DND-41 (cell line): ENCODE measurements around the gene DENND1A.

Experiments
- ATAC-seq: fragments of 200-7000 bp; cut with Tn5 transposase; 3 replicates; pipeline ENCODE4 v1.9.1; 2021; ENCODE audit warnings: low read depth; ENCODE audit not compliant: insufficient read depth
- DNase-seq: peaks from one replicate; pipeline ENCODE4 v3.0.0-alpha.2; 2020
- H2AFZ ChIP-seq: 2 replicates; pipeline ENCODE4 v1.6.0; 2012; ENCODE audit warnings: low read depth, low read length
- H3K27ac ChIP-seq: 2 replicates; pipeline ENCODE4 v1.5.1; 2012; ENCODE audit warnings: low read length, inconsistent platforms
- H3K27me3 ChIP-seq: fragments of 200-600 bp; sonication (generic); 2 replicates; pipeline ENCODE4 v1.6.0; 2012; ENCODE audit warnings: low read length, mild to moderate bottlenecking, inconsistent platforms; ENCODE audit not compliant: insufficient read depth, poor library complexity
- H3K36me3 ChIP-seq: 2 replicates; pipeline ENCODE4 v1.5.1; 2012; ENCODE audit warnings: low read length, inconsistent platforms; ENCODE audit not compliant: insufficient read depth
- H3K4me1 ChIP-seq: 2 replicates; pipeline ENCODE4 v1.5.1; 2012; ENCODE audit warnings: mild to moderate bottlenecking, low read length; ENCODE audit not compliant: insufficient read depth
- H3K4me2 ChIP-seq: 2 replicates; pipeline ENCODE4 v1.6.0; 2012; ENCODE audit warnings: mild to moderate bottlenecking, moderate library complexity, low read length, inconsistent platforms; ENCODE audit not compliant: insufficient read depth
- H3K4me3 ChIP-seq, 2 experiments: fragments of 200-600 bp in 1 of 2; shearing (Covaris generic) in 1 of 2; 2 replicates each; pipeline ENCODE4 v1.5.1; 2012 to 2016; ENCODE audit warnings: inconsistent platforms in 2 of 2, low read length in 2 of 2, mild to moderate bottlenecking in 2 of 2, low read depth in 1 of 2, moderate library complexity in 1 of 2
- H3K79me2 ChIP-seq: 2 replicates; pipeline ENCODE4 v1.6.0; 2012; ENCODE audit warnings: low read length, inconsistent platforms; ENCODE audit not compliant: insufficient read depth
- H3K9ac ChIP-seq: 2 replicates; pipeline ENCODE4 v1.6.0; 2012; ENCODE audit warnings: low read depth, mild to moderate bottlenecking, inconsistent platforms, low read length, moderate library complexity
- H3K9me3 ChIP-seq: 2 replicates; pipeline ENCODE4 v1.5.1; 2012; ENCODE audit warnings: low read length, moderate library complexity, mild to moderate bottlenecking, inconsistent platforms; ENCODE audit not compliant: insufficient read depth, severe bottlenecking
- H4K20me1 ChIP-seq: 2 replicates; pipeline ENCODE4 v1.6.0; 2012; ENCODE audit warnings: low read length; ENCODE audit not compliant: insufficient read depth
- EZH2 ChIP-seq: IDR thresholded peaks from 3 replicates; pipeline ENCODE4 v1.6.1; 2012; ENCODE audit warnings: borderline replicate concordance, low read depth, mild to moderate bottlenecking, moderate library complexity, low read length, inconsistent platforms; ENCODE audit not compliant: severe bottlenecking
- TF ChIP-seq, protein P1 (sequence below): IDR thresholded peaks from 2 replicates; pipeline ENCODE4 v1.5.1; 2012; ENCODE audit warnings: borderline replicate concordance, low read length, moderate library complexity, mild to moderate bottlenecking; ENCODE audit not compliant: poor library complexity, severe bottlenecking; ENCODE audit errors: extremely low read depth

DENND1A gene

DNA sequence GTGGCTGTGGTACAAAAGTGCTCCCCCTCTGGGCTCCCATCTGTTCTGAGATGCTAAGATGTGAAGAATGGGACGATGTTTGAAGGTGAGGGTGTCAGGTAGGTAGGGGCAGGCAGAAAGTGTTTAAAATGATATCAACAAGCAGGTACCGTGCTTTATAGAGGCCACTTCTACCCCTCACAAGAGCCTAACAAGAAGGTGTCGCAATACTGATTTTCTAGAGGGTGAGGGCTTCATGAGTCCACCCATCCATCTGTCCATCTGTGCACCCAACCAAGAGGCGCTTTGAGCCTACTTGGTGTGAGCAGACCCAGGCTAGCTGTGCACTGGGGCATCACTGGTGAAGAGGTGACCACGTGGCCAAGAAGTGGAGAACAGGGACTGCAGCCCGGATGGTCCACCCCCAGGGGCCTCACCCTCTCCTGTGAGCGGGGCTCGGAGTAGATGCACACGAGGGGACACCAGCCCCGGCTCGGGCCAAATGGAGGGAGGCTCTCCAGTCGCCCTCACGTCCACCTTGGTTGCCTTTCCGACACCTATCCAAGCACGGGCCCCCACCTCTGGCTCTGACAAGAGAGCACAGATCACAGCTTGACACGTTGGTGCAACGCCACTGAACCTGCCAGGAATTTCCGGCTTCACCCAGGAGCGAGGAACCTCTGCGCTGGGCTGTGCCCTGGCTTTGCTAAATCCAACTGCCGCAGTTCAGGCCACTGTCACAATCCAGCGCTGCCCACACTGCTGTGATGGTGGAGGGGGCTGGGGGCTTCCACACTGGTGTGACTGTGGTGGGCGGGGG, 539.4 kb downstream of the DENND1A start:
- no peaks in the 10 kb centered on the region for H4K20me1 ChIP-seq
- H2AFZ ChIP-seq = no peak overlapping the region
- H3K4me1 ChIP-seq = no peaks in the 10 kb centered on the region
- H3K4me3 ChIP-seq = no peak overlapping the region
- no peaks in the 10 kb centered on the region for H3K9me3 ChIP-seq
- DNase-seq (no peak), ATAC-seq (no peak)
- no peaks in the 10 kb centered on the region for H3K36me3 ChIP-seq
- no peaks in the 10 kb centered on the region for H3K79me2 ChIP-seq
- TF ChIP-seq, protein P1, sequence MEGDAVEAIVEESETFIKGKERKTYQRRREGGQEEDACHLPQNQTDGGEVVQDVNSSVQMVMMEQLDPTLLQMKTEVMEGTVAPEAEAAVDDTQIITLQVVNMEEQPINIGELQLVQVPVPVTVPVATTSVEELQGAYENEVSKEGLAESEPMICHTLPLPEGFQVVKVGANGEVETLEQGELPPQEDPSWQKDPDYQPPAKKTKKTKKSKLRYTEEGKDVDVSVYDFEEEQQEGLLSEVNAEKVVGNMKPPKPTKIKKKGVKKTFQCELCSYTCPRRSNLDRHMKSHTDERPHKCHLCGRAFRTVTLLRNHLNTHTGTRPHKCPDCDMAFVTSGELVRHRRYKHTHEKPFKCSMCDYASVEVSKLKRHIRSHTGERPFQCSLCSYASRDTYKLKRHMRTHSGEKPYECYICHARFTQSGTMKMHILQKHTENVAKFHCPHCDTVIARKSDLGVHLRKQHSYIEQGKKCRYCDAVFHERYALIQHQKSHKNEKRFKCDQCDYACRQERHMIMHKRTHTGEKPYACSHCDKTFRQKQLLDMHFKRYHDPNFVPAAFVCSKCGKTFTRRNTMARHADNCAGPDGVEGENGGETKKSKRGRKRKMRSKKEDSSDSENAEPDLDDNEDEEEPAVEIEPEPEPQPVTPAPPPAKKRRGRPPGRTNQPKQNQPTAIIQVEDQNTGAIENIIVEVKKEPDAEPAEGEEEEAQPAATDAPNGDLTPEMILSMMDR = no peak
- TF ChIP-seq EZH2 = no peak
- no peaks in the 10 kb centered on the region for H3K27me3 ChIP-seq
- H3K27ac ChIP-seq = no peak overlapping the region
- no peak overlapping the region for H3K9ac ChIP-seq
- H3K4me2 ChIP-seq = no peak overlapping the region

DNA sequence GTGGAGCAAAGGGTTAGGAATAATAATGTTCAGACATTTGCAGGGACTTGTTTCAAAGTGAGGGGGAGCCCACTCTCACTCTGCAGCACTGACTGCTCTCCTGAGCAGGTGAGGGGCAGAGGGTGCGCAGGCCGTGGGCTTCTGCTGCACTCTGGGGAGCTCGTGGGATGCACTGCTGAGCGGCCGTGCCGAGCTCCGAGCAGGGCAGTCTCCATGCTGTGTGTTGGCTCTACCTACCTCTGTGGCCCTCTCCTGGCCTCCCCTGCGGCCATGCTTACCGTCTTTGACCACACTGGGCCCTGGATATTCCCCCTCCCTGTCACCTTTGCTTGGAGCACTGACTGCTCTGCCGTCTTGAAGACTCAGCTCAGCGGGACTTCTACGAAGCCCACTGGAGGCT, 540.2 kb downstream of the DENND1A start:
- Histone ChIP-seq H4K20me1 (no peaks in the 10 kb centered on the region), H3K79me2 (no peaks in the 10 kb centered on the region), H3K27me3 (no peaks in the 10 kb centered on the region), H3K36me3 (no peaks in the 10 kb centered on the region), H3K4me2 (no peak overlapping the region), H3K9ac (no peak overlapping the region), H3K4me1 (no peaks in the 10 kb centered on the region), H3K27ac (no peak overlapping the region), H3K9me3 (no peaks in the 10 kb centered on the region), H2AFZ (no peak overlapping the region), H3K4me3 (no peak overlapping the region)
- TF ChIP-seq EZH2 = no peak
- DNase-seq (no peak), ATAC-seq (no peak)

DNA sequence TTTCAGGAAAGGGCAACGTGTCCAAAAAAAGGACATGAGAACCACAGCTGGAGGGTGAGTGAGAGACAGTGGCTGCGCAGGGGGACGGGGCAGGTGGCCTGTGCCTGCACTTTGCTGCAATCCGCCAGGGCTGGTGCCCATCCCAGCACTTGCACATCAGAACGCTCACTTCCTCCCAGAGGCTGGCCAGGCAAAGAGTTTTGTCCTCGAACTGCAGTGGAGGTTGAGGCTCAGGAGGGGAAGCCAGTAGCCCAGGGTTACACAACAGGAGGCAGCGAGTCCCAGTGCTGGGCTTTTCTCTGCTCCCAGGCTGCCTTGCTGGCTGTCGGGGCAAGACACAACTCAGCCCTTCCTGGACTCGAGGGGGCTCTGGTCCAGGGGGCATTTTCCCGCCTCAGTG, 540.9 kb downstream of the DENND1A start:
- no peaks in the 10 kb centered on the region for H3K36me3 ChIP-seq
- DNase-seq (no peak), ATAC-seq (no peak)
- H2AFZ ChIP-seq = no peak overlapping the region
- H3K79me2 ChIP-seq = no peaks in the 10 kb centered on the region
- no peaks in the 10 kb centered on the region for H3K4me1 ChIP-seq
- no peaks in the 10 kb centered on the region for H3K9me3 ChIP-seq
- no peak overlapping the region for H3K4me2 ChIP-seq
- H3K27ac ChIP-seq = no peak overlapping the region
- H3K27me3 ChIP-seq = no peaks in the 10 kb centered on the region
- H3K4me3 ChIP-seq = no peak overlapping the region
- H4K20me1 ChIP-seq = no peaks in the 10 kb centered on the region
- TF ChIP-seq, protein P1 = no peak
- no peak overlapping the region for H3K9ac ChIP-seq

DNA sequence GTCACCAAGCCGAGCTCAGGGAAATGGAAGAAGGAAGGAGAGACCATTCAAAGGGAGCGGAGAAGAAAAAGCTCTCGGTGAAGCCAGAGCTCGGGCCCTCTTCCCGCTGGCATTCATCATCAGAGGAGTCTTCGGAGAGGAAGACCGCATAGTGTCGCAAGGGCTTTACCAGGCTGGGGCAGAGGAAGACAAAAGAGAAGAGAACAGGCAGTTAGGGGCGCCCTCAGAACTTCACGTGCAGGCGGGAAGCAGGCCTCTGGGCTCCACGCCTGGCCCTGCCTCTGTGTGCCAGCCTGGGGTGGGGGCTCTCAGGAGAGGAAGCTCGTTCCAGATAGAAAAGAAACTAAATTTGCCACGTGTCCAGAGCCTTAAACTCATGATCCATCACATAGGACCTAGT, 542.2 kb downstream of the DENND1A start:
- no peak overlapping the region for H3K4me2 ChIP-seq
- no peaks in the 10 kb centered on the region for H3K4me1 ChIP-seq
- no peaks in the 10 kb centered on the region for H3K36me3 ChIP-seq
- no peak overlapping the region for H2AFZ ChIP-seq
- no peak overlapping the region for H3K9ac ChIP-seq
- ATAC-seq (no peak), DNase-seq (no peak)
- no peak overlapping the region for H3K4me3 ChIP-seq
- no peak overlapping the region for H3K27ac ChIP-seq
- H3K79me2 ChIP-seq = no peaks in the 10 kb centered on the region
- H4K20me1 ChIP-seq = no peaks in the 10 kb centered on the region
- TF ChIP-seq EZH2 = no peak
- TF ChIP-seq, protein P1 = no peak
- H3K27me3 ChIP-seq = no peaks in the 10 kb centered on the region
- no peaks in the 10 kb centered on the region for H3K9me3 ChIP-seq
